ENCODE results near the gene KIAA2012. TPM values are rescaled to one million over a fixed set of nuclear protein-coding genes. Genes with fewer than 3 reads are reported as not detected.
A peak's percentile ranks its signal among the peaks of the same experiment; 100 is the strongest.
"Not testable (repeated sequence)": the region's sequence is repeated elsewhere in the genome, so short reads cannot be mapped to it uniquely, and the experiment has no call there.

The KIAA2012 gene
- total RNA-seq, 2 experiments from 2014 or later, result not detected

DNA sequence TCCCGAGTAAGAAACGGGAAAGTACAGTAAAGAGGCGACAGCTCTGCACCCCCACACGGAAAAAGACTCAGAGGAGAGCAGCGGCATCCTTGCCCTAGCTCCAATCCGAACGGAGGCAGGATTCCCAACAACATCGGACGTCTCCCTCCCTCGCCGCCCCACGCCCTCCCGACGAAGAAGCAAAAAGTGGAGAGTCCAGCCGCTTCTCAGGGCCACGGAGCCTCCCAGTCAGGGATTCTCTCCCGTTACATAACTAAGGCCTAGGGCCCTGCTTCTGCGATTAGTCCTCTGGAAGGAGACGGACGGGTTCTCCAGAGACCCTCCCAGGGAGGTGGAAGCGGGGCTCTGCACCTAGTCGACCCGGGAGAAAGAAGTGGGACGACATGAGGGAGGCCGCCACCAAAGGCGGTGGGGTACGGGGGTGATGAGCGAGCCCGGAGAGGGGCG, 164.8 kb downstream of the KIAA2012 start:
- peak overlapping the region; percentile 90 for H3K4me3 ChIP-seq (ENCODE audit: low read depth, low read length, poor library complexity, severe bottlenecking)
- POLR2A ChIA-PET, result interaction anchor here (0.5 to 1.3 kb wide), 5 partner anchors 8 to 668 kb away, joined by 3 to 7 read pairs (median 3); no protein-coding TSS in a partner anchor
- intact Hi-C loops (cut with micrococcal nuclease; ENCODE audit: unreplicated experiment), result loop anchor here (1.0 kb wide), 1 partner anchor 27 kb away; the partner anchor contains the start of gene NOP58

GRCh38 chr2:202238234-202239197, 165.5 kb downstream of the KIAA2012 start, which contains the start of gene SUMO1:
Gene SUMO1 (minus strand): TSS chr2:202238597. CDS start chr2:202238451, 146 bp downstream.
- peaks cover 12% of the 10 kb centered on the region for H4K20me1 ChIP-seq (ENCODE audit: insufficient read depth, low read length)
- POLR2A ChIA-PET, result interaction anchor here (0.6 to 1.2 kb wide), 4 partner anchors 9 to 39 kb away, joined by 3 to 4 read pairs (median 4); no protein-coding TSS in a partner anchor

More for the DNA sequence above, 164.8 kb downstream of the KIAA2012 start:
- H2AFZ ChIP-seq (ENCODE audit: low read length), result peak overlapping the region; percentile 94; the same call in 1 of the 2 replicates
- H3K4me1 ChIP-seq (ENCODE audit: insufficient read depth, low read length, poor library complexity, severe bottlenecking), result peaks cover 17% of the 10 kb centered on the region
- peaks cover 50% of the 10 kb centered on the region for H3K79me2 ChIP-seq (ENCODE audit: insufficient read depth, low read depth, low read length)
- H4K20me1 ChIP-seq (ENCODE audit: insufficient read depth, low read length), result peaks cover 16% of the 10 kb centered on the region
- no TSS peak for BruUV-seq (replicated peaks)
- peak overlapping the region; percentile 89 for H3K4me2 ChIP-seq (ENCODE audit: low read length)
- H3K36me3 ChIP-seq (ENCODE audit: insufficient read depth, low read length), result peaks cover 5% of the 10 kb centered on the region; the same call in 1 of the 2 replicates
- CTCF ChIA-PET (ENCODE audit: unreplicated experiment), result no interaction called here
- DNase-seq (ENCODE audit: low spot score), result no peak
- no peak for TF ChIP-seq CTCF (conservative IDR thresholded peaks at IDR 0.05; ENCODE audit: low read length)
- no peak for TF ChIP-seq EZH2phosphoT487 (IDR thresholded peaks at IDR 0.05; ENCODE audit: borderline replicate concordance, low read depth, low read length)
- no peaks in the 10 kb centered on the region for H3K9me3 ChIP-seq (ENCODE audit: low read length)
- H3K27ac ChIP-seq (ENCODE audit: low read depth, low read length, poor library complexity, severe bottlenecking), result peak overlapping the region; percentile 43
- H3K9me2 ChIP-seq (ENCODE audit: insufficient read depth, low read length), result no peaks in the 10 kb centered on the region

GRCh38 chr2:202247710-202248109, 174.7 kb downstream of the KIAA2012 start:
- H3K9me2 ChIP-seq (ENCODE audit: insufficient read depth, low read length); intact Hi-C loops (cut with micrococcal nuclease; ENCODE audit: unreplicated experiment); H3K4me1 ChIP-seq (ENCODE audit: insufficient read depth, low read length, poor library complexity, severe bottlenecking); DNase-seq (ENCODE audit: low spot score); H4K20me1 ChIP-seq (ENCODE audit: insufficient read depth, low read length); H2AFZ ChIP-seq (ENCODE audit: low read length); H3K27ac ChIP-seq (ENCODE audit: low read depth, low read length, poor library complexity, severe bottlenecking); H3K79me2 ChIP-seq (ENCODE audit: insufficient read depth, low read depth, low read length); H3K9me3 ChIP-seq (ENCODE audit: low read length); CTCF ChIA-PET (ENCODE audit: unreplicated experiment); H3K4me3 ChIP-seq (ENCODE audit: low read depth, low read length, poor library complexity, severe bottlenecking); H3K4me2 ChIP-seq (ENCODE audit: low read length); BruUV-seq (replicated peaks); H3K36me3 ChIP-seq (ENCODE audit: insufficient read depth, low read length): not testable (repeated sequence)
- POLR2A ChIA-PET, result interaction anchor here (0.5 to 1.0 kb wide), 2 partner anchors 9 to 51 kb away, joined by 4 to 9 read pairs; partner anchors contain the start of gene SUMO1

More at GRCh38 chr2:202238234-202239197, 165.5 kb downstream of the KIAA2012 start, which contains the start of gene SUMO1:
- intact Hi-C loops (cut with micrococcal nuclease; ENCODE audit: unreplicated experiment), result loop anchor here (1.0 kb wide), 1 partner anchor 27 kb away; the partner anchor contains the start of gene NOP58
- Histone ChIP-seq H3K9me3 (ENCODE audit: low read length) (no peaks in the 10 kb centered on the region), H3K79me2 (ENCODE audit: insufficient read depth, low read depth, low read length) (peaks cover 43% of the 10 kb centered on the region), H3K9me2 (ENCODE audit: insufficient read depth, low read length) (no peaks in the 10 kb centered on the region), H3K36me3 (ENCODE audit: insufficient read depth, low read length) (no peaks in the 10 kb centered on the region), H3K27ac (ENCODE audit: low read depth, low read length, poor library complexity, severe bottlenecking) (peak within 1 kb of the TSS; percentile 43), H3K4me2 (ENCODE audit: low read length) (peak within 1 kb of the TSS; percentile 89), H3K4me1 (ENCODE audit: insufficient read depth, low read length, poor library complexity, severe bottlenecking) (peaks cover 17% of the 10 kb centered on the region), H2AFZ (ENCODE audit: low read length) (peak within 1 kb of the TSS; percentile 94), H3K4me3 (ENCODE audit: low read depth, low read length, poor library complexity, severe bottlenecking) (peak within 1 kb of the TSS; percentile 90)
- BruUV-seq (replicated peaks), result TSS peak; percentile 97
- TF ChIP-seq CTCF (conservative IDR thresholded peaks at IDR 0.05; ENCODE audit: low read length) (no peak), EZH2phosphoT487 (IDR thresholded peaks at IDR 0.05; ENCODE audit: borderline replicate concordance, low read depth, low read length) (no peak)
- CTCF ChIA-PET (ENCODE audit: unreplicated experiment), result no interaction called here
- DNase-seq (ENCODE audit: low spot score), result peak; percentile 92
